Superior temporal gyrus (tissue), 1 donor: Measurements from ENCODE around the gene TNPO1.
"Not testable (repeated sequence)": the region's sequence is repeated elsewhere in the genome, so short reads cannot be mapped to it uniquely, and the experiment has no call there.

ENCODE experiments used
- DNase-seq: peaks from one replicate; pipeline ENCODE4 v3.0.0-alpha.2; 2016; ENCODE audit errors: extremely low spot score

The TNPO1 gene

DNA sequence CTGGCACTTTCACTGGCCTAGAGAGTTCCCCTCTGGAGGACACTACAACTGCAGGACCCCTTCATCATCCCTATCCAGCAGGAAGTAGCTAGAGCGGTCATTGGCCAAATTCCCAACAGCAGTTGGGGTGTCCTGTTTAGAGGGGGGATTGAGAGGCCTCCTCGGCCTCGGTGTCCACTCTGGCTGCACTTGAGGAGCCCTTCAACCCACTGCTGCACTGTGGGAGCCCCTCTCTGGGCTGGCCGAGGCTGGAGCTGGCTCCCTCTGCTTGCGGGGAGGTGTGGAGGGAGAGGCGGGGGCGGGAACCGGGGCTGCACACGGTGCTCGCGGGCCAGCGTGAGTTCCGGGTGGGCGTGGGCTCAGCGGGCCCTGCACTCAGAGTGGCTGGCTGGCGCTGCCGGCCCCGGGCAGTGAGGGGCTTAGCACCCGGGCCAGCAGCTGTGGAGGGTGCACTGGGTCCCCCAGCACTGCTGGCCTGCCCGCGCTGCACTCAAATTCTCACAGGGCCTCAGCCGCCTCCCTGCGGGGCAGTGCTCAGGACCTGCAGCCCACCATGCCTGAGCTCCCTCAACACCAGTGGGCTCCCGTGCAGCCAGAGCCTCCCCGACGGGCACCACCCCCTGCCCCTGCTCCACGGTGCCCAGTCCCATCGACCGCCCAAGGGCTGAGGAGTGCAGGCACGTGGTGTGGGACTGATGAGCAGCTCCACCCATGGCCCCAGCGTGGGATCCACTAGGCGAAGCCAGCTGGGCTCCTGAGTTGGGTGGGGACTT is 118.7 kb downstream of the TNPO1 start:
- not testable (repeated sequence) for DNase-seq

DNA sequence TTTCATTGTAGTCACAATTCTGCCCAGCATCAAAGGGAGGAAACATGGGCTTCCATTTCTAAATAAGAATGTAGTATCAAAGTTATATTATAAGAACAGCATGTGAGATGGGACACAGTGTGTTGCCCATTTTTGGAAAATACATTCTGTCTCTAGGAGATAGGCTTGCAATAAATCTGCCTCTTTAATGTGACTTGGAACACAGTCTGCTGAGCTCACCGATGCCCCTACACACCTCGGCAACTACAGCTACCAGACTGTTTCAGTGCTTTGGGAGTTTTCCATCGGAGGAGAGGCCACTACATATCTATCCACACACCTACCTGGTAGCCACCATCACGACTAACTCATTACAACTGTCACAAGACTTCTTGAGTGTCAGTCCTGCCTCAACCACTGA is 120.4 kb downstream of the TNPO1 start:
- peak; percentile 29 for DNase-seq

GRCh38 chr5:72937517-72938061 is 121.1 kb downstream of the TNPO1 start:
- DNase-seq = no peak

GRCh38 chr5:72938206-72938605 is 121.7 kb downstream of the TNPO1 start:
- no peak for DNase-seq

DNA sequence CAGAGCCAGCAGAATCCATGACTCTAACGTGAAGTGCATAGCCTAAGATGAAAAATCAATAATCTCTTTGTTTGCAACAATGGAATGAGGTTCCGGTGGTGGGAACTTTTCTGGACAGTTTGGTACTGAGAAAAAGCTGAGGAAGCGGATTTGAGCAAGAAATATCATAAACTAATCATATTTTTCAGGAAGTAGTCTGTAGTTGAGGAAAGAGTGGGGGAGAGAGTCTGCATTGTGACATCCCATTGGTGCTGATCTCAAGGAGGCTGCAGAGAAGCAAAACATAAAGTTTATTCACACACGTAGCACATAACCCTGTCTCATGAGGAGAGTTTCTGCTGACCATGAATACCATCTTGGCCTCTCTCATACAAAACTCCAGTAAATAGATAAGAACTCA is 123.6 kb downstream of the TNPO1 start:
- DNase-seq = no peak

DNA sequence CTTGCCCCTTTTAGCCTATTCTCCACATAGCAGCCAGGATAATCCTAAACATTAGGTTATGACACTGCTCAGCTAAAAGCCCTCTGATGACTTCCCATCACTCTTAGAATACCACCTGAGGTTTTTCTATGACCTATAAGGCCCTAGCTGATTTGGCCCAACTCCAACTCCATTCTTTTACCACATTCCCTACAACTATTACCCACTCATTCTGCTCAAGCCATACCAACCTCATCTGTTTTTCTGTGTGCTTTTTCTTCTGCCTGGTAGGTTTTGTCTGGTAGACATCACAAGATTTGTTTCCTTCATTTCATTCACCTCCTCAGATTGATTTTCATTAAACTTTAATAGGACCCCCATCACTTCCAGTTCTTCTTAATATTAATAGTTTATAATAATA is 126.8 kb downstream of the TNPO1 start:
- DNase-seq = no peak

- DNase-seq = no peak
Measured at GRCh38 chr5:72947498-72947897, 131.0 kb downstream of the TNPO1 start.

DNA sequence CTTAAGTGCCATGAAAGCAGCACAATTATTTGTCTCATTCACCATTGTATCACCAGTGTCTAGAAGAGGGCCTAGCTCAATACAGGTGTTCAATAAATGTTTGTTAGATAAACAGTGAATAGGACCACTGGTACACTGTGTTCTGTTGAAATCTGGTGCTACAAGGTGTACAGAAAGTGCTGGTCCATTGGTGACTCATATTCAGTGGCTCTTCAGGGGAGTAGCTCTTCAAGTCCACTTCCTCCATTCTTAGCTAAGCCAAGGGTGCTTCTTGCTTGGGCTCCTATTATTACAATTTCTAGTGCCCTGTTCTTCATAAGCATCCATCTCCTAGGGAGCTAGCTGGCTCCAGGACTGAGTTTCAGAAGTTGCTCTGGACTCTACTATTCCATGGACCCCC is 133.0 kb downstream of the TNPO1 start:
- no peak for DNase-seq

DNA sequence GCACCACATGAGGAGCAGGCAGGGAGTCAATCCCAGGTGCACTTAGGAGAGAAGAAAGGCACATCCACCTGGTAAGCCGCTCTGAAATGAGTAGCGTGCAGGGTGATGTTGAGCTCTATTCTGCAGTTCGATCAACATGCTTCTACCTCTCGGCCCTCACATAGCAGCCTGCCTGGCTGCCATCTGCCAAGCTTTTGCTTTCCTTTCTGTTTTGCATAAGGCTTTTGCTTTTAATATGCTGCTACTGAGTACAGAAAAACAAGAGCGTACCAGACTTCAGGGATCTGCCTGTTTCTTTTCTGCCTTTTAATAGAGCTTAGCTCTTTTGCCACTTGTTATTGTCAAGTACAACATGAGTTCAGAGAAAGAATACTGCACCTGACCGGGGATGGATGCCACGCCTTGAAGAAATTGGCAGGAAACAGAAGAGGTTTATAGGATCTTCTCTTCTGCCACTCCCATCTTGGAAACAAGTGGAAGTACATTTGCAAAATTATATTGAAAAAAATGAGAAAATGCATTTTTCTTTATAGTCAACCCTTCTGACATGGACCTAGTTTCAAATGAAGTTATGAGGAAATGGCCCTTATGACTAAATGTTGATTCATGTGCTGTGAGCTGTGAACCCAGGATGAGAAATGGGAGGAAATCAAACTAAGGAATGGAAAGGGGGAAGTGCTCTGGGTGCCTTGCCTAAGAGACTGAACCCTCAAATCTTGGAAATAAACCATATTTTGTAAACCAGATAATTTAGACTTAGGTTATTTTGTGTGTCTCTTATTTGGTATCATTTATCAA is 135.4 kb downstream of the TNPO1 start:
- DNase-seq = peak; percentile 7

- no peak for DNase-seq
Measured at GRCh38 chr5:72954389-72954788, 137.9 kb downstream of the TNPO1 start.

GRCh38 chr5:72955143-72955767 is 138.8 kb downstream of the TNPO1 start:
- no peak for DNase-seq

DNA sequence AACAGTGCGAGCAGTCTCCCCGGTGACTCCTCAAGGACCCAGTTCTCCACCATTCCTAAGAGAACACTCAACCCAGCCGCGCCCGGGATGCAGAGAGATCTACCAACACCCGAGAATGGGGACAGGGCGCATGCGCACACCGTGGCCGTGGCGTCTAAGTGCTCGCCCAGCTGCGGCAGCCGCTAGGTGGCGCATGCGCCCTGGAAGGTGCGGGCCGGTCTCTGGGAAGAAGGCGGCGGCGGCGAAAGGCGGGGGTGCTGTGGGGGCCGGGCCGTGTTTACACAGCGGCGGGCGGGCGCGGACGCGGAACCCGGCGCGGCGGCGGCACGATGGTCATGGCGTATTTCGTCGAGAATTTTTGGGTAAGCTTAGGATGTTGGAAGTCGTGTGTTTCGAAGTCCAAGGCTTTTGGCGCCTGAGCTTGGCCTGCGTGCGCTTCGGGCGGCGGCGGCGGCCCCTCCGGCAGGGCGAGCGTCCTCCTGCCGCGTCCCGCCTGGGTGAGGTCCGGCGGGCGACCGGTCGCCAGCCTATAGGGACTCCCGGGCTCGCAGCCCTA is 139.4 kb downstream of the TNPO1 start, which contains the start of gene FCHO2:
Gene FCHO2 (plus strand): TSS at position 274 of the 556 bp plus-strand sequence. CDS start 56 bp downstream, at position 330.
- DNase-seq = peak; percentile 98

GRCh38 chr5:72956324-72957140 is 140.1 kb downstream of the TNPO1 start:
- peak; percentile 61 for DNase-seq

- DNase-seq = peak; percentile 7
Measured at GRCh38 chr5:72957337-72957736, 140.9 kb downstream of the TNPO1 start.

DNA sequence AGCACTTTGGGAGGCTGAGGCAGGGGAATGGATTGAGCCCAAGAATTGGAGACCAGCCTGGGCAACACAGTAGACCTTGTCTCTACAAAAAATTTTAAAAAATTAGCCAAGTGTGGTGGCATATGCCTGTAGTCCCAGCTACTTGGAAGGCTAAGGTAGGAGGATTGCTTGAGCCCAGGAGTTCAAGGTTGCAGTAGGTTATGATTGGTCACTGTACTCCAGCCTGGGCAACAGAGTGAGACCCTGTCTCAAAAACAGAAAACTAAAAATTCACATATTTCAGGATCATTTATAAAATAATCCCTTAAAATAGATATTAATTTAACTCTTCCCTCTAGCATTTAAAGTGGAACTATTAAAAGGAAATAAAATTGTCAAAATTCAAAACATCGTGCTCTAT is 142.8 kb downstream of the TNPO1 start:
- no peak for DNase-seq
